Left lobe of liver (tissue), 2 donors: ENCODE data around the gene FGFR3. TPM values are rescaled to one million over a fixed set of nuclear protein-coding genes. Genes with fewer than 3 reads are reported as not detected.
"Not testable (repeated sequence)": the region's sequence is repeated elsewhere in the genome, so short reads cannot be mapped to it uniquely, and the experiment has no call there.

ENCODE experiments used
- ATAC-seq: fragments of 200-7000 bp; cut with Tn5 transposase; one replicate; pipeline ENCODE4 v1.9.1; 2020; ENCODE audit warnings: mild to moderate bottlenecking, moderate library complexity
- DNase-seq: peaks from one replicate; pipeline ENCODE4 v3.0.0-alpha.2; 2020; ENCODE audit warnings: low spot score
- total RNA-seq: library from RNA; stranded (reverse); gene quantifications from one replicate; pipeline ENCODE4 v1.2.1, GENCODE V29; 2021
- donor health status: DM: no; HTN: no; CAD: no; lungs with moderate emphysema.
- donor health status: DM: no; HTN: yes; CAD: no.

Gene FGFR3
- total RNA-seq, 1 donor from 2014 or later, result 48.5 TPM

DNA sequence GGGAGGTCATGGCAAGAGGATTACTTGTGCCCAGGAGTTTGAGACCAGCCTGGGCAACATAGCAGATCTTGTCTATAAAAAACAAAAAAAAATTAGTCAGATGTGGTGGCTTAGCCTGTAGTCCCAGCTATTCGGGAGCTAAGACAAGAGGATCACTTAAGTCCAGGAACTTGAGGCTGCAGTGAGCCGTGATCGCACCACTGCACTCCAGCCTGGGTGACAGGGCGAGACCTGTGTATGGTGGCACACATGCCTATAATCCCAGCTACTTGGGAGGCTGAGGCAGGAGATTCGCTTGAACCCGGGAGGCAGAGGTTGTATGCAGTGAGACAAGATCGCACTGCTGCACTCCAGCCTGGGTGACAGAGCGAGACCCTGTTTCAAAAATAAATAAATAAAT lies 42.7 kb downstream of the FGFR3 start:
- ATAC-seq, DNase-seq: not testable (repeated sequence)

- ATAC-seq, result no peak
- DNase-seq, result no peak
Measured at GRCh38 chr4:1836650-1837049, 43.6 kb downstream of the FGFR3 start.

- no peak for ATAC-seq
- DNase-seq, result no peak
Measured at GRCh38 chr4:1837069-1837468, 44.0 kb downstream of the FGFR3 start.

DNA sequence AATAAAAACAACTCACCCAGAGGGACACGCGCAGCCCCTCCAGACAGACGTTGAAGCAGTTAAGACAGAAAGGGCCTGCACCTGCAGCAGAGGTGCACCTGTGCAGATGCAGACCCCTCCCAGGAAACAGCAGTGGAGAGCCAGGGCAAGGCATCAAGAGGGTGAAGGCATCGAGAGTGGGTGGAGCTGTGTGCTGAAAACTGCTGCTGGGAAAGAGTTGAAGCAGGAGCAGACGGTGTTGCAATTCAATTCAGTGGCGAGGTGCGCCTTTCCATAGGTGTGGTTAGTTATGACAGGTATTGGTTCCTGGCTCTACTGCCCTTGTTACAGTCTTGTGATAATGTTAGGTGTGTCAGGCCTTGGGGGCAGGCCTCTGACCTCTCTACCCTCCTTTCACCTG lies 46.2 kb downstream of the FGFR3 start:
- DNase-seq (no peak), ATAC-seq (no peak)

DNA sequence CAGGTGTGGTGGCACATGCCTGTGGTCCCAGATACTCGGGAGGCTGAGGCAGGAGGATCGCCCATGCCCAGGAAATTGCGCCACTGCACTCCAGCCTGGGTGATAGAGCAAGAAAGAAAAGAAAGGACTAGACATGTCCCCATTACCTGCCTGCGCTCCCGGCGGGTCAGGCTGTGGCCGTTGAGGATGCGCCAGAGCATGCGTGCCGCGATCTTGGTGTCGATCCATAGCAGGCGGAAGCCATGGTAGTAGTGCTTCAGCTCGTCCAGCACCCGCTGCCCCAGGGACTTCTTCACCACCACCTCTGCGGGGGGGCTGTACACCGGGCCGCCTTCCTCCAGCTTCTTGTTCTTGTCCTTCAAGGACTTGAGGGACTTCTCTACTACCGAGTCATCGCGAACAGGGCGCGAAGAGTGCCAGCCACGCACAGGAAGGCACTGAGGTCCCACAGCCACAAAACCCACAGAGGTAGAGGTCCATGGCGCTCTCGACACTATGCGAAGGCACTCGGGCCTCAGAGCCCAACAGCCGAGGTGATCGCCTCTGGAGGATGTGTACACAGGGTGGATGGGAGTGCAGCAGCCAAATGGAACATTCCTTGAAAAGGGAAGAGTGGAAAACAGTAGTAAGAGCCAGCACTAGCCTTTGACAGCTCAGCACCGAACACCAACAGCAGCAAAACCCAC lies 48.3 kb downstream of the FGFR3 start:
- DNase-seq (no peak), ATAC-seq (no peak)

GRCh38 chr4:1841887-1842210 lies 48.8 kb downstream of the FGFR3 start:
- no peak for ATAC-seq

DNA sequence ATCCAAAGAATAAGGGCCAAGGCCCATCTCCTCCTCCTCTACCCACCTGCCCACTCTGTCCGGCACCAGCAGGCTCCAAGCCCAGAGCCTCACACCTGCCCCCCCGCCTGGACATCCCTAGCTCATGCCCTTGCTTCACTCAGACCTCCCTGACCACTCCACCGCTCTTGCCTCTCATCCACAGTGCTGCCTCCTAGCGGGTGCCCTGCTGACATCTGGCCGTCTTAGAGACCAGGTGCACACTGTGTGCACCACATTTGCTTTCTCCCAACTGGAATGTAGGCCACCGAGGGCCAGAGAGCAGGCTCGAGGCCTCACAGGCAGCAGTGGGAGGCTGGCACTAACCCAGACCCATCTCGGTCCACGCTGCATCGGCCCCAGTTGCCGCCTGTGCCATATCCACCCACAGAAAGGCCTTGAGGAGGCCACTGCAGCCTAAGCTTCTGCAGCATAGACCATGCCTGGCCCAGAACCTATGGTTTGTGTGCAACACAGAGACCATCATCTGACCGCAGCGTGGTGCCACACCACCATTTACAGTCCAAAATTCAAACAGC lies 49.3 kb downstream of the FGFR3 start:
- no peak for DNase-seq
- peak; percentile 20 for ATAC-seq

More at GRCh38 chr4:1841887-1842210, 48.8 kb downstream of the FGFR3 start:
- no peak for DNase-seq

- ATAC-seq (peak; percentile 45), DNase-seq (no peak)
Measured at GRCh38 chr4:1842993-1843448, 49.9 kb downstream of the FGFR3 start.

GRCh38 chr4:1843852-1844251 lies 50.8 kb downstream of the FGFR3 start:
- DNase-seq, result no peak
- ATAC-seq, result peak; percentile 38

DNA sequence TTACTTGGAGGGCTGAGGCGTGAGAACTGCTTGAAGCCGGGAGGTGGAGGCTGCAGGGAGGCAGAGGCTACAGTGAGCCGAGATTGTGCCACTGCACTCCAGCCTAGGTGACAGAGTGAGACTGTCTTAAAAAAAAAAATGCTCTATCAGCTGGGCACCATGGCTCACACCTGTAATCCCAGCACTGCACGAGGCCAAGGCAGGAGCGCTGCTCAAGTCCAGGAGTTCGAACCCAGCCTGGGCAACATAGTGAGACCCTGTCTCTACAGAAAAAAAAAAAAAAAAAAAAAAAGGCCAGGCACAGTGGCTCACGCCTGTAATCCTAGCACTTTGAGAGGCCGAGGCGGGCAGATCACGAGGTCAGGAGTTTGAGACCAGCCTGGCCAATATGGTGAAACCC lies 51.5 kb downstream of the FGFR3 start:
- ATAC-seq, DNase-seq: not testable (repeated sequence)

GRCh38 chr4:1846580-1846979 lies 53.5 kb downstream of the FGFR3 start:
- ATAC-seq (no peak), DNase-seq (no peak)

DNA sequence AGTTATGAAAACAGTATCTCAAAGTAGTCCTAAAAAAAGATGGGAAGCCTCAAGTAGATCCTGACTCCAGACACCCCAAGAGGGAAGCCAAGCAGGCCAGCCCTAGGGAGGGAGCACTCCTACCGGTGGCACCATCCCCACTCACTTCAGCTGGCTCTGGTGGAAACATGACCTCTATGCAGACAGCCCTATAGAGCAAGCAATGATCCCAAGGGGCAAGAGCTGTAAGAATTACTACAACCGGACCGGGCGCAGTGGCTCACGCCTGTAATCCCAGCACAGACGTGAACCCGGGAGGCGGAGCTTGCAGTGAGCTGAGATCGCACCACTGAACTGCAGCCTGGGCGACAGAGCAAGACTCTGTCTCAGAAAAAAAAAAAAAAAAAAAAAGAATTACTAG lies 57.2 kb downstream of the FGFR3 start:
- no peak for DNase-seq
- ATAC-seq, result no peak

DNA sequence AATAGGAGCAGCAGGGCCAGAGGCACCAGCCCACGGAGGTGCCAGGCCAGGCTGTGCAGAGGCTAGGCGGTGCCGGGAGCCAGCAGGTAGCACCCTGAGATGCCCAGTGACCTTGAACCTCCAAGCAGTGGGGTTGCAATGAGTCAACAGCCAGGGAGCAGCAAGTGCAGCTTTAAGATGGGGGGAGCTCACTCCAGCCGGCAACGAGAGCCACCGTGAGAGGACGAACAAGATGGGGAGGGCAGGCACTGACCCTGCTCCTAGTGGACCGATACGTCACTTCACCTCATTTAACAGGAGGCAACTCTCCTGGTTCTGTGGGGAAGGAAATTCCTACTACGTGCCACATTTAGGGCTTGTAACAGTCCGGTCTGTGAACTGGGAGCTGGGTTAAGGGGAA lies 58.1 kb downstream of the FGFR3 start:
- no peak for ATAC-seq
- no peak for DNase-seq

GRCh38 chr4:1851575-1852410 lies 58.7 kb downstream of the FGFR3 start:
- DNase-seq, result peak; percentile 54
- ATAC-seq, result peak; percentile 28

DNA sequence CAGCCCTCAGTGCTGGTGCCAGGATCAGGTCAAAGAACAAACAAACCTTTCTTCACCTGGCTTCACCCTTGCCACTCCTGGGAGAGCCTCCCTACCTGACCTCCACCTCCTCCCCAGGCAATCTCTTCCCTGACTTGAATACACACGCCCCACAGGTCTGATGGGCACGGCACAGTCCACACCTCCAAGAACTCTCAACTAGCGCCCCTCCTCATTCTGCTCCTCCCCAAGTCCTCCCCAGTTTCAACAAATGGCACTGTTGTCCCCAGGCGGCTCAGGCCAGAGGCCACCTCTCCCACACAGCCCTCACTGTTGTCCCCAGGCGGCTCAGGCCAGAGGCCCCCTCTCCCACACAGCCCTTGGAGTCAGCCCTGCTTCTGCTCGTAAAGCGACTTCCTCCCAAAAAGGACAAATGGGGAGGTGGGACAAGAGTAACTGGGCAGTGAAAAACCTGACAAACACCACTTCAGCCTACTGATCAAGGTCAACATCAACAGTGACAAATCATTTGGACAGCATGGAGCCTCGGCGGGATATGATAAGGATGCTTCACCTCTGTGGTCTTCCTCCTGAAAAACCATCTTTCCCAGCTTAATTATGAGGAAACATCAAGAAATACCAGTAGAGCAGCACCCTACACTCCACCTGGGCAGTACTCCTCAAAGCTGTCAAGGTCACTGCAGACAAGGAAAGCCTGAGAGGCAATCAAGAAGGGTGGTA lies 60.0 kb downstream of the FGFR3 start:
- no peak for ATAC-seq

DNA sequence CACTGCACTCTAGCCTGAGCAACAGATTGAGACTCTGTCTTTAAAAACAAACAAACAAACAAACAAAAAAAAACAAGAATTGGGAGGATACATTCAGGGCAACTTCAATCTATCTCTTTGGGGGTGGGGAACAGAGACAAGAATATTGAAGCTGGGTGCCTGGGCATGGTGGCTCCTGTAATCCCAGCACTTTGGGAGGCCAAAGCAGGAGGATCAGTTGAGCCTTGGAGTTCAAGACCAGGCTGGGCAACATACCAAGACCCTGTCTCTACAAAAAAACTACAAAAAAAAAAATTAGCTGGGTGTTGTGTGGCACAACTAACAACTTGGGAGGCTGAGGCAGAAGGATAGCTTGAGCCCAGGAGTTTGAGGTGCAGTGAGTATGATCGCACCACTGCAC lies 61.7 kb downstream of the FGFR3 start:
- ATAC-seq, result no peak
- no peak for DNase-seq

More for the DNA sequence above, 60.0 kb downstream of the FGFR3 start:
- DNase-seq, result no peak

DNA sequence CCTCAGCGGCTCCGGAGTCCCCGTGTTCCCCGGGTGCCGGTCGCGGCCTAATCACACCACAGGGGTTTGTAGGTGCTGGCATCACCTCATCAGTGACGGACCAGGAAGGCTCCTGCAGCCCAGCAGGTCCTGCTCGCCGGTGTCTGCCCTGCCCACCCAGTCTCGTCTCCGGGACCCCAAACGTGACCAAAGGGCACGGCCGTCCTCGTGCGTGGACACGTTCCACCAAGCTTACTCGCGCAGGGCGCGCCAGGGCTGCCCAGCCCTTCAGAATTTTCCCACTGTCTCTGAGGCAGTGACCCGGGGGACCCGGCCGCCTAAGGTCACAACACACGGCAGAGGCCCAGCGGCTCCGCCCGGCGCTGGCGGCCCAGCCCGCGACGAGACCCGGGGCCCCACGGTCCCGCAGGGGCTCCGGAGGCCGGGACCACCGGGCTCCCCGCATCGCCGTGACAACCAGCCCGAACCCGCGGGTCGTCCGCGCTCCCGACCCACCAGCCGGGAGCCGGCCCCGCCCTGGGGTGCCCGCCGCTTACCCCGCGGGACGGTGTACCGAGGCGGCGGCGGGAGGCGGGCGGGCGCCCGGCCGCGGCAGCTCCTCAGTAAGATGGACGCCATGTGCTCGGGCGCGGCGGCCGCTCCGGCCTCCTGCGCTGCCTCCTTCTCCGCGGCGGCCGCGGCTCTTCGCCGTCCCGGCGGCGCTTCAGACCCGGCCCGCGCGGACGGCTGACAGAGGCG lies 62.4 kb downstream of the FGFR3 start:
- DNase-seq, result peak; percentile 52
- ATAC-seq, result peak; percentile 22

- ATAC-seq, result peak; percentile 94
- peak; percentile 98 for DNase-seq
Measured at GRCh38 chr4:1856071-1856942, 63.2 kb downstream of the FGFR3 start, which contains the start of gene LETM1. Gene LETM1 (minus strand): TSS chr4:1856156. CDS start chr4:1855950, 206 bp downstream.

- ATAC-seq (peak; percentile 3), DNase-seq (no peak)
Measured at GRCh38 chr4:1856943-1857699, 64.0 kb downstream of the FGFR3 start.
